AG09319 (cell line): ENCODE measurements around the gene ACOT6.
"Not testable (repeated sequence)": the region's sequence is repeated elsewhere in the genome, so short reads cannot be mapped to it uniquely, and the experiment has no call there.

Experiments used
- DNase-seq: peaks from one replicate; pipeline ENCODE4 v3.0.0-alpha.2; 2010; ENCODE audit warnings: low read depth; ENCODE audit errors: extremely low read depth
- TF ChIP-seq, protein P1 (sequence below): IDR thresholded peaks from 2 replicates; pipeline ENCODE4 v1.5.1; 2011; ENCODE audit warnings: low read depth, mild to moderate bottlenecking, inconsistent platforms, low read length, moderate library complexity

ACOT6 gene

DNA sequence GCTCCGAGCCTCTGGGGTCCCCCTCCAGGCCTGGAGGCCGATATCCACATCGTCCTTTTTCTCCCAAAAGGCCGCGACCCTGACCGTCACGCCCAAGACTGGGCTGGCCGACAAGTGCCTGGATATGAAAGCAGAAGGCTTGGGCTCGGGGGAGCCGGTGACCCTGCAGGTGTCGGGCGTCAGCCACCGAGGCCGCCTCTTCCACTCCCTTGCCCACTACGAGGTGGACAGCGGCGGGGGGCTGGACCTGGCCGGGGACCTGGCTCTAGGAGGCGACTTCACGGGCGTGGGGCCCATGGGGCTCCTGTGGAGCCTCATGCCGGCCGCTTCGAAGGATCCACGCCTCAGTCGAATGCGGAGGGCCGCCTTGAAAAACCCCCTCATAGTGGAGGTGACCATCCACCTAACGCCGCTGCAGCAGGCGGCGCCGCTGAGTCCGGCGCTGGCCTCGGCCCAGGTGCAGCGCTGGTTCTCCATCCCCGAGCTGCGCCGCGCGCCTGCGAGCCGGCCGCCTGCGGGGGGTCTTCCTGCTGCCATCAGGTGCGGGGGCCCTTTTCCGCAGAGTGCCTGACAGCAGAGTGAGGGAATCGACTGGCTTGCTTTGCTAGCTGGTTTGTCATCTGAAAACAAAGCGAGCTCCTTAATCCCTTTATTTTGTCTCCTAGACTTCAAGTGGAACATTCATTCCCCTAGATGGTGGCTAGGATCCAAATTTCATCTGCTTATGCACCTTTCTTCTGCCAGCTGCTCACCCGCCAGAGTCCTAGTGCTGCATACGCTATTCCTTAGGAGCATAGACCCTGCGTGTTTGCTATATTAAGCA is 21.9 kb downstream of the ACOT6 start:
- TF ChIP-seq, protein P1, sequence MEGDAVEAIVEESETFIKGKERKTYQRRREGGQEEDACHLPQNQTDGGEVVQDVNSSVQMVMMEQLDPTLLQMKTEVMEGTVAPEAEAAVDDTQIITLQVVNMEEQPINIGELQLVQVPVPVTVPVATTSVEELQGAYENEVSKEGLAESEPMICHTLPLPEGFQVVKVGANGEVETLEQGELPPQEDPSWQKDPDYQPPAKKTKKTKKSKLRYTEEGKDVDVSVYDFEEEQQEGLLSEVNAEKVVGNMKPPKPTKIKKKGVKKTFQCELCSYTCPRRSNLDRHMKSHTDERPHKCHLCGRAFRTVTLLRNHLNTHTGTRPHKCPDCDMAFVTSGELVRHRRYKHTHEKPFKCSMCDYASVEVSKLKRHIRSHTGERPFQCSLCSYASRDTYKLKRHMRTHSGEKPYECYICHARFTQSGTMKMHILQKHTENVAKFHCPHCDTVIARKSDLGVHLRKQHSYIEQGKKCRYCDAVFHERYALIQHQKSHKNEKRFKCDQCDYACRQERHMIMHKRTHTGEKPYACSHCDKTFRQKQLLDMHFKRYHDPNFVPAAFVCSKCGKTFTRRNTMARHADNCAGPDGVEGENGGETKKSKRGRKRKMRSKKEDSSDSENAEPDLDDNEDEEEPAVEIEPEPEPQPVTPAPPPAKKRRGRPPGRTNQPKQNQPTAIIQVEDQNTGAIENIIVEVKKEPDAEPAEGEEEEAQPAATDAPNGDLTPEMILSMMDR, result peak; percentile 17
- no peak for DNase-seq

DNA sequence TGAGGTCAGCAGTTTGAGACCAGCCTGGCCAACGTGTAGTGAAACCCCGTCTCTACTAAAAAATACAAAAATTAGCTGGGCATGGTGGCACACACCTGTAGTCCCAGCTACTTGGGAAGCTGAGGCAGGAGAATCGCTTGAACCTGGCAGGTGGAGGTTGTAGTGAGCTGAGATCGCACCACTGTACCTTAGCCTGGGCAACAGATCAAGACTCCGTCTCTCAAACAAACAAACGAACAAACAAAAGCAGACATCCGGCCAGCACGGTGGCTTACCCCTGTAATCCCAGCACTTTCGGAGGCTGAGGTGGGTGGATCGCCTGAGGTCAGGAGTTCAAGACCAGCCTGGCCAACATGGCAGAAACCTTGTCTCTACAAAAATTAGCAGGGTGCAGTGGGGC is 24.0 kb downstream of the ACOT6 start:
- not testable (repeated sequence) for DNase-seq

DNA sequence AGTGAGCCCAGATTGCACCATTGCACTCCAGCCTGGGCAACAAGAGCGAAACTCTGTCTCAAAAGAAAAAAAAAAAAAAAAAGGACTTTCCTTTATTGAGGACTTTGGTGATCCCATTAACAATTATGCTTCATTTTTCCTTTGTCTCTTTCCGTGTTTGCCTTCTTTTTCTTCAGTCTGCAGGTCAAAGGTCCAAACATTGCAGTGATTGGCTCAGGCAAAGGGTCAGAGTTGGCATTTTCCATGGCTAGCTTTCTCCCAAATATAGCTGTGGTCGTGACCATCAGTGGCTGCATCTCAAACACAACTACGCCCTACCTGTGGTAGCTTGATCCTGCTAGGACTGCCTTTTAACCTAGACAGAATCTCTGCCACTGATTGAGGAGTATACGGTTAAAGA is 25.5 kb downstream of the ACOT6 start:
- TF ChIP-seq, protein P1, result no peak
- DNase-seq, result no peak

DNA sequence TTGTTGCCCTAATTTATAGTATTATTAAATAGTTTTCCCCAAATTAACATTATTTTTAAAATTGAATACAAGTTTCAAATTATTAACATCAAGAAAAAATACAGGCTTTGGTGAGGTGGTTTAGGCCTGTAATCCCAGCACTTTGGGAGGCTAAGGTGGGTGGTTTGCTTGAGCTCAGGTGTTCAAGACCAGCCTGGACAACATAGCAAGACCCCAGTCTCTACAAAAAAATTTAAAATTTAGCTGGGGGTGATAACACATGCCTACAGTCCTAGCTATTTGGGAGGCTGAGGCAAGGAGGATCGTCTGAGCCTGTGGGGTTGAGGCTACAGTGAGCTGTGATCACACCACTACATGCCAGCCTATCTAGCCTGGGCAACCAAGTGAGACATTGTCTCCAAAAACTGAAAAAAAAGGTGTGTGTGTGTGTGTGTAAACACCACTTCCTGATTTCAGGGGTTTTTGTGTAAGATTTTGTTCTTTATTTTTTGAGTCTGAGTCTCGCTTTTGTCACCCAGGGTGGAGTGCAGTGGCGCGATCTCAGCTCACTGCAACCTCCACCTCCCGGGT is 28.6 kb downstream of the ACOT6 start:
- TF ChIP-seq, protein P1, result no peak
- no peak for DNase-seq

DNA sequence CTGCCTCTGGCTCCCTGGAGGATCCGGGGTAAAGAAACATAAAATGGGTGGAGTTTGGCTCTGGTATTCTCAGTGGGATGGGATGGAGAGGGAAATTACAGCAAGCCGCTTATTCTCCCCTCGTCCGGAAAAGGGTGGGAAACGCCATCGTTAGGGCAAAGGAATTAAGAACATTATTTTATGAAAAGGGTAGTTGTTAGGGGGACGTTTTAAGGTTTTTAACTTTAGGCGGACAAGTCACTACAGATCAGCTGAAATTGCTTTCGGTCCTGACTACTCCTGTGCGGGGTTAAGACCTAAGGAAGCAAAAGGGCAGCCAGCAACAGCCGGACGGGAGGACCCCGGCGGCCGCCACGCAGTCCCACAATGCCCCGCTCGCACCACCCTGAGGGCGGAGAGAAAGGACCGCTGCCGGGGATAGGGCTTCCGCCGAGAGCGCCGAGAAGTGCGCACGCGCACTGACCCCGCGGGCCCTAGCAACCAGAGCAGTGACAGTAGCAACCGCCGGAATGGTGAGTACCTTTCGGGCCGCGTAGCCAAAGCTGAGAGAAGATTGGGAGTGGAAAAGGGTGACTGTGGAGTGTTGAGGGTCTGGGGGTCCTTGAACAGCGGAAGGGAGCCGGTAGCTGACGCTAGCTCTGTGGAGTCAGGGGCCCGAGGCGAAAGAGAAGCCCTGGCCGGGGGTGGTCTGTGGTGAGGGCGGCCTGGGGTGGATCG is 32.4 kb downstream of the ACOT6 start, which contains the start of gene DNAL1:
Gene DNAL1 (plus strand): TSS at position 456 of the 717 bp plus-strand sequence. CDS start 54 bp downstream, at position 510.
- TF ChIP-seq, protein P1, result no peak
- peak; percentile 74 for DNase-seq

DNA sequence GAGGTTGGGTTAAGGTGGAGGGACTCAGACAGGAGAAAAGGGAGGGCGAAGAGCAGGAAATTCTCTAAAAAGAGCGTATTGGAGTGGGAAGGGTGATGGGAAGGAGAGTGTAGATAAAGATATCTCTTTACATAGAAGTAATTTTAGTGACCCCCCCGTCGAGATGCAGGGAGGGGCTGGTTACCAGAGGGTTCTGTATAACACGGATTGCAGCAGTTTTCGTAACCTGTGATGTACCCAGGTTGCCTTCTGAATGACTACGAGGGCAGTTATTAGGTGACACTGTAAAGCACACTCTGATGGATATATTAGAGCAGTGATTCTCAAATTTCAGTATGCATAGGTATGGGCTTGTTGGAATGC is 32.9 kb downstream of the ACOT6 start:
- no peak for DNase-seq
- TF ChIP-seq, protein P1, result no peak

DNA sequence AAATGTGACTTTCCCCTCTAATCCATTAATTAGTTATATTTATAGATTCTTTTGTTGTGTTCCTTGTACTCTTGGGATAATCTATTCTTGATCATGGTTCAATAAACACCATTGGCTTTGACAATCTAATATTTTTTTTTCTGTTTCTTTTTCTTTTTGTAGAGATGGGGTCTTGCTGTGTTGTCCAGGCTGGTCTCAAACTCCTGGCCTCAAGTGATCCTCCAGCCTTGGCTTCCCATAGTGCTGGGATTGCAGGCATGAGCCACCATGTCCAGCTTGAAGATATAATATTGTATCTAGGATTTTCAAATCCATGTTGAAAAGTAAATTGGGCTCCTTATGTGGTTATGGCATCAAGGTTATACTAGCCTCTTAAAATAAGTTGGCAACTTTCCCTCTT is 38.7 kb downstream of the ACOT6 start:
- TF ChIP-seq, protein P1, result no peak
- DNase-seq, result no peak
